HUDEP-2 (cell line): ENCODE data around the gene UBAP1.
A peak's percentile ranks its signal among the peaks of the same experiment; 100 is the strongest.
"Not testable (repeated sequence)": the region's sequence is repeated elsewhere in the genome, so short reads cannot be mapped to it uniquely, and the experiment has no call there.

Source experiments
- DNase-seq, 76 experiments: peaks; one replicate each; lab custom pipeline; 2025; ENCODE audit not compliant: unreplicated experiment in 76 of 76; lab: John Stamatoyannopoulos, UW

UBAP1 gene

DNA sequence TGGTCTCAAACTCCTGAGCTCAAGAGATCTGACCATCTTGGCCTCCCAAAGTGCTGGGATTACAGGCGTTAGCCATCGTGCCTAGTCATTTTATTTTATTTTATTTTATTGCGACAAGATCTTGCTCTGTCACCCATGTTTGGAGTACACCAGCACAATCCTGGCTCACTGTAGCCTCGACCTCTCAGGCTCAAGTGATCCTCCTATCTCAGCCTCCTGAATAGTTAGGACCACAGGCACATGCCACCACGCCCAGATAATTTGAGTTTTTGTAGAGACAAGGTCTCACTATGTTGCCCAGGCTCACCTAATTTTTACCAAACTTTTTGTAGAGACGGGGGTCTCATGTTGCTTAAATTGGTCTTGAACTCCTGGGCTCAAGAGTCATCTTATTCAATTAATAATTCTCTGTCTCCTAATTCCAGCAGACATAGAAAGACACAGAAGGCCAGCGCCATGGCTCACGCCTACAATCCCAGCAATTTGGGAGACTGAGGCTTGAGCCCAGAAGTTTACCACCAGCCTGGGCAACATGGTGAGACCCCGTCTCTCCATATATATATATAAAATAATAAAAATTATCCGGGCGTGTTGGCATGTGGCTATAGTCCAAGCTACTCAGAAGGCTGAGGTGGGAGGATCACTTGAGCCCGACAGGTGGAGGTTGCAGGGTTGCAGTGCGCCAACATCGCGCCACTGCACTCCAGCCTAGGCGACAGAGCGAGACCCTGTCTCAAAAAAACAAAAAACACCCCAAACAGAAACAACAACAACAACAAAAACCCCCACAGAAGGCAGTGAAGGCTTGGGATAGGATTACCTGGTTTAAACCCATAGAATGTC is 1.0 kb upstream of the UBAP1 start:
- DNase-seq: no peak

DNA sequence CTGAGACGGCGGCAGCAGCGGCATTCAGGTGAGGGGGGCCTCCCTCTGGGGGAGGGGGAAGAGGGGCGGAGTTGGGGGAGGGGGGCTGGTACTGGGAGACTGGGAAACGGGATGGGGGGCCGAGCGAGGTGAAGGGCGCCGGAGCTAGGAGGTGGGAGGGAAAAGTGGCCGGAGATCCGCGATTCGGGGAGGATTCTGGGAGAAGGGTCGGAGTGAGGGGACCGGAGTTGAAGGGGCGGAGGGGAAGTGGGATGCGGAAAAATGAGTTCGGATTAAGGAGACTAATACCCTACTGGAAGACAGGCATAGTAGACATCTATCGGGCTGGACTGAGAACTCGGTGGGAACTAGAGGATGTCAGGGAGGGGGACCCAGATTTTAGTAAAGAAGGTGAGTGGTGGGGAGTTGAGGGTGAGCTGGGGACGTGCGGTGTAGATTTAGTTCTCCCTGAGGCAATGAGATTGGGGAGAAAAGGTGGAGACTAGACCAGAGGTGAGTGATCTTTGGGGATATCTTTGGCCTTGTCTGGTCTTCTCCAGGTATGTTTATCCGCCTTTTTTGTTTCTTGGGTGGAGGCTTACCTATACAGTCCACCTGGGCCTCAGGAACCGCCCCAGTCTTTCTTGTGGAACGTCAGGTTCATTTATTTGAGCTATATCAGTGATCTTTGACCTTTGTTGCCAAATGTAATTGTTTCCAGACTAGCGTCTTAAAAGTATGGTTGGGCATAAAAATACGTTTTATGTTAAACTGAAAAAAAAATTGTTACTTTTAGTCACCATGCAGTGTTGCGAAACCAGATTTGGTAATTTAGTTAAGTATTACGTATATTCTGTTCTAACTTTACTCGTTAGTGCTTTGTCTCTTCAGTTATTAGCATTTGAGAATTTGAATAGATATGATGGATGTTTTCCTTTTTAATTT is 632 bp downstream of the UBAP1 start:
- DNase-seq: peak in 1 of 76 experiments; percentile 43

DNA sequence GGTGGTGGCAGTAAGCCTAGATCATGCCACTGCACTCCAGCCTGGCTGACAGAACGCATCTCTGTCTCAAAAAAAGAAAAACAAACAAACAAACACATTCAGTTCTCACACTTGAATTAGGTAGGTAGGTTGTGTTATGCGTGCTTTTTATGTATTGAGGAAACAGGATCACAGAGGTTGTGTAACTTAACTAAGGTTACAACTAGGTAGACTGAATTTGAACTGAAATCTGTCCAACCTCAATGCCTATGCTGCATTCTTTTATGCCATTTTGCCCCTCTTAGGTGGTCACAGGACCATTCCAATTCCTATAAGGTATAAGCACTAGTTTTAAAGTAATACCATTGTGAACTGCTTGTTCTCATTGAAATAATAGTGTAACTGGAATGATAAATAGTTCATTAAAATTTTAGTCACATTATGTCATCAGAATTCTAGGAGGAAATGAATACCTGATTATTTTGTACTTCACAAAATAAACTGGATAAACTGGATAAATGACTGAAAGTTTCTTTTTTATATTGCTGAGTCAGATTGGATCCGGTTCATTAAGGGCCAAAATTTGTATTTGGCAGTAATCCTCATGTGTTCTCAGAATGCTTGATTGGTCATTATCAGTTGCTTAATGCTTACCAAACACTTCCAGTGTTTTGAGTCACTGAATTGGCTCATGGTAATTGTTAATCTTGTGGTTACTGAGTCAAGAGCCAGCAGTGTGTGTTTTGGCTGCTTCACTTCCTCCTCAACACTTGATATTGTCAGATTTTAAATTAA is 7.1 kb downstream of the UBAP1 start:
- peak in 35 of 76 experiments; percentile 8 to 78 (median 55) for DNase-seq

DNA sequence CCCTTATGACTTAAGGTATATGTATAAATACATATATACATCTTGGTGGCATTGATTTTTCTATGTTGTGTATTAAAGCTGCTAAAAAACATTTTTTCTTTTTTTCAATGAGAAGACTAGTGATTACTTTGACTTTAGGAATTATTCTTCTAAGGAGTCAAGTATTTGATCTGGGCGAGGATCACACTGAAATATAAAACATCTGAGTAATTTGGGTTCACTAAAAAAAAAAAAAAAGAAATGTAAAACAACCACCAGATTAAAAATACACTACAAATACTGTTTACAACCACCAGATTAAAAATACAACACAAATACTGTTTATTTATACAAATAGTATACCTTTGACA is 9.0 kb downstream of the UBAP1 start:
- DNase-seq: no peak

DNA sequence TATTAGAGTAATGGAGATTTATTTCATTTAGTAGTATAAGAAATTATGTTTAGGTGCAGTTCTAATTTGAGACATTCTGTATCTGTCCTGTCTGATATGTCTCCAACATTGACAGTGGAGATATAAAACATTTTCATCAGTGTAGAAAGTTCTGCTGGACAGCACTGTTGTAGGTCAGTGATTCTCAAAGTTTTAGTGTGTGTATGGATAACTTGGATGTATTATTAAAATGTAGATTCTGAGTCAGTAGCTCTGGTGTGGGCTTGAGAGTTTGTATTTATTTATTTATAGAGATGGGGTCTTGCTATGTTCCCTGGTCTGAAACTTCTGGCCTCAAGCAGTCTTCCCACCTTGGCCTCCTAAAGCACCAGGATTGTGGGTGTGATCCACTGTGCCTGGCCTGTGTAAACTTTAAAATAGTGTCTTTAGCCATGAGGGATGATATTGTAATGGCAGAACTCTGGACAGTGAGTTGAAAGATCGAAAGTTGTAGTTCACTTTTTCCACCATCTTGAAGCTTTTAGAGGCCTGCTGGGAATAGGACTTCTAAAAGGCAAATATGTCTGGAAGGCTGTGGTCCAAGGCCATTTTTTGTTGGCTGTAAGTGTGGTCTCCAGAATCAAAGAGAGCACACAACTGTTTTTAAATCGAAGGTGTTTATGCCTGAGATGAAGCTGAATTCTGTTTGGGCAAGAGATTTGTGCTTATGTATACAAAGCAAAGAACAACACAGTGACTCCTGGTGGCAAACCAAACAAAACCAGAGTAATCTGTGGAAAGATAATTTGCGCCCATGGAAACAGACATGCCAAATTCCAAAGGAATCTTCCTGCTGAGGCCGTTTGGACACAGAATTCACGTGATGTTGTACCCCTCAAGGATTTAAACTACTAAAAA is 12.4 kb downstream of the UBAP1 start:
- peak in 4 of 76 experiments; percentile 1 to 18 (median 9) for DNase-seq

DNA sequence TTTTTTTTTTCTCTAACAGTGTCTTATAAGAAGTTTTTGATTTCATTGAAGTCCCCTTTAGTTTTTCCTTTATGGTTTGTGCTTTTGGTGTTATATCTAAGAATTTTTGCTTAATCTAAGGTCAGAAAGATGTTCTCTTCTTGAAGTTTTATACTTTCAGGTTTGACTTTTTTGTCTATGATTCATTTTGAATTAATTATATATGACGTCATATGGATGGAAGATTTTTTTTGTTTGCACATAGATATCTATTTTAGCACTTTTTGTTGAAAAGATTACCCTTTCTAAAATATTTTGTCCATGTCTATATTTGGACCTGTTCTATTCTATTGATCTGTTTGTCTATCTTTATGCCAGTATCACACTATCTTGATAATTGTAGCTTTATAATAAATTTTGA is 16.3 kb downstream of the UBAP1 start:
- no peak for DNase-seq

DNA sequence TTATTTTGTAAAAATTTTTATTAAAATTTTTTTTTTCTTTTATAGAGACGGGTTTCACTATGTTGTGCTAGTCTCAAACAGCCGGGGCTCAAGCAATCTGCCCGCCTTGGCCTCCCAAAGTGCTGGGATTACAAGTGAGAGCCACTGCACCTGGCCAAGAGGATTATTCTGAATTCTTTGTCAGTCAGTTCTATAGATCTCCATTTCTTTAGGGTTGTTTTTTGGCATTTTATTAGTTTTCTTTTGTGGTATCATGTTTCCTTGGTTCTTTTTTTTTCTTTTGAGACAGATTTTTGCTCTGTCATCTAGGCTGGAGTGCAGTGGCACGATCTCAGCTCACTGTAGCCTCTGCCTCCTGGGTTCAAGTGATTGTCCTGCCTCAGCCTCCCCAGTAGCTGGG is 18.4 kb downstream of the UBAP1 start:
- DNase-seq: not testable (repeated sequence)

DNA sequence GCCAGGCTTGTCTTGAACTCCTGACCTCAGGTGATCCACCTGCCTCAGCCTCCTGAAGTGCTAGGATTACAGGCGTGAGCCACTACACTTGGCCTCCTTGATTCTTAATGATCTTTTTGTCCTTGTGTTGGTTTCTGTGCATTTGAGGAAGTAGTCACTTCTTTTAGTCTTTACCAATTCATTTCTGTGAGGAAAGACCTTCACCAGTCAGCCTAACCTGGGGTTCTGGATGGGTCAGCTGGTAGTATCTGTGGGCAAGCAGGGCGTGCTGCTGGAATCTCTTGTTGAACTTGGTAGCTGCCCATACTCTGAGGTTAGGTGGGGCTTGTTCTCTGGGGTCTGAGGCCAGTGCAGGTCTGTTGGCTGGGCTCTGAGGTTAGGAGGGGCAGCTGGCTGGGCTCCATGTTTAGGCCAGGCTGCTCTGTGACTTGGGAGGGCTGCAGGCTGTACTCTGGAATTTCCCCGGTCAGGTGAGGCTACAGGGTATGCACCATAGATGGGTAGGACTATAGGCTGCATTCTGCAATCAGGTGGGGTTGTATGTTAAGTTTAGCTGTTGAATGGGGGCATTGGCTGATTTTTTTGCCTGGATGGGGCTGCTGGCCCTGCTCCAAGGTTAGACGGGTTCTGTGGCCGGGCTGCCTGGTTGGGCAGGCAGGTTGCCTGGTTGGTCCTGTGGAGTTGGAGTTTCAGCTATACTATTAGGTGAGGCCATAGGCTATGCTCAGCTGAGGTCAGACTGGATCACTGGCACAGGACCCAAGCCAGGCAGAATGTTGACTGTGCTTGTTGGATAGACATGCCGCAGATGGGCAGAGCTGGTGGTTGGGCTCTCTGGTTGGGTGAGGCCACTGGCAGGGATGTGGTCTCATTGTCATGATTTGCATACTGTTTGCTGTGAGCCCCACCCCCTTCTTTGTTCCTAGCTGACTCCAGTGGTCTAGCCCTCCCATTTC is 19.2 kb downstream of the UBAP1 start:
- DNase-seq: peak in 6 of 76 experiments; percentile 6 to 27 (median 11)

DNA sequence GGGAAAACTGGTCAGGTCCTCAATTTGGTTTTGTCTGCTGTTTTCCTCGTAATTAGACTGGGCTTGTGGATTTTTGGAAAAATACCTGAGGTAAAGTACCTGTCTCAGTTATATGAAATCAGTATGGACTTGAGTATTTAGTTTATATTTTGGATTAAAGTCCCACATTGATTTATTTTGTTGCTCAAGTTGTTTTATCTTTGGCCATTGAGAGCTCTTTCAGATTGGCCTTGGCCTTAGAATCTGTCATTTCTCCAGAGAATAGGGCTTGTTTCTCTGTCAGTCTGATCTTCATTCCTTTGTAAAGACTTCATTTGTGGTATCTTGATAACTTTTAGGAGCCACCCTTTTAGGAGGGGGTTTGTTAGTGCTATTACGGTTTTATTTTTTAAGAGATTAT is 21.2 kb downstream of the UBAP1 start:
- no peak for DNase-seq

DNA sequence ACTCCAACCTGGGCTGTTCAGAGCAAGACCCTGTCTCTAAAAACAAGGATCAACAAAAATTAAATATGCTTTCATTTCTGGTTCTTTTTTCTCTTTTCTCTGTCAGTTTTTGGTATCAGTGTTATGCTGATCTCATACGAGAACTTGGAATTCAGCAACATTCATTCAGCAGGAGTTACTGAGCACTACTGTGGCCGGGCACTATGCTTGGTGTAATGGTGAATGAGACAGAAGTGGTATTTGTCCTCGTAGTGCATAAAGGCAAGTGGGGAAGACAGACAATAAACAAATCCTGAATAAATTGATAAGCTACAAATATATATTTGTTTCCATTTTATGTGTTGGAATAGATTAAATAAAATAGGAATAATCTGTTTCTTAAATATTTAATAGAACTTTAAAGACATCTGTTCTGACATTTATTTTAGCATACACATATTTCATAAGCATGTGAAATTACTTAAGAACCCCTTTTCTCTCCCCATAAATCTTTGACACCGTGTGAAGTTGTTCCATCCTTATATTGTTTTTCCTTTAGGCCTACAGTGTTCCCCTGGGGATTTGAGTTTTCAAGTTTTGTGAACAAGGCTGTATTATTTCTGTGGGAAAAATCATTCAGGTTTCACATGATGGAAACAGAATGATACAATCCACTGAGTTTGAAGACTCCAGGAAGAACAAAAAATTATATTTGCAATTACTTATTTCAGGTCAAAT is 24.6 kb downstream of the UBAP1 start:
- DNase-seq: no peak

DNA sequence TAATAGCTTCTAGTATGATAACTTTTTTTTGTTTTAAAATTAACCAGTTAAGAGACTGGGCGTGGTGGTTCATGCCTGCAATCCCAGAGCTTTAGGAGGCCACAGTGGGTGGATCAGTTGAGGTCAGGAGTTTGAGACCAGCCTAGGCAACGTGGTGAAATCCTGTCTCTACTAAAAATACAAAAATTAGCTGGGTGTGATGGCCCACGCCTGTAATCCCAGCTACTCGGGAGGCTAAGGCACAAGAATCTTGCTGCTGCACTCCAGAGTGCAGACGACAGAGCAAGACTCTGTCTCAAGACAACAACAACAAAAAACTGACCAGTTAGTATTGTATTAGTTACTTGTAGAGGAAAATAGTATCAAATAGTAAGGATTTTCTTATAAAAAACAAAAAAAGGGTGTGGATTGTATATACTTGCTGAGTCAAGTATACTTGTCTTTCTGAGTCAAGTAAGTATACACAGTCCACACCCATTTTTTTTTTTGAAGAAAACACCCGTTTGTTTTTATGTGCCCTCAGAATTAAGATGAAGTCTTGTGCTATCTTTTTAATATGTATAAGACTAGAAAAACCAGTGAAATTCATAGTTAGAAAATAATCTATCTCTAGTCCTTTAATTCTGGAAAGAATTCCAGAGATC is 25.3 kb downstream of the UBAP1 start:
- peak in 1 of 76 experiments; percentile 12 for DNase-seq

DNA sequence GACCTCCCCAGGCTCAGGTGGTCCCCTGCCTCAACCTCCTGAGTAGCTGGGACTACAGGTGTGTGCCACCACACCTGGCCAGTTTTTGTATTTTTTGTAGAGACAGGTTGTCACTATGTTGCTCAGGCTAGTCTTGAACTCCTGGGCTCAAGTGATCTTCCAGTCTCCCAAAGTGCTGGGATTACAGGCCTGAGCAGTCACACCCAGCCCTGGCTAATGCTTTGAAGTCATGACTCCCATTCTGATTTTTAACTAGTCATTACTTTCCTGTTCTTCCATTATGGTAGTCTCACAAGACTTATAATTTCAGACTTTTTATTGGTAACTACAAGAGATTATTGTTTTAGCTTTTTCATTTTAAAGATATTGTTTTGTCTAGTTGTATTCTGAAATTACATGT is 26.3 kb downstream of the UBAP1 start:
- no peak for DNase-seq

DNA sequence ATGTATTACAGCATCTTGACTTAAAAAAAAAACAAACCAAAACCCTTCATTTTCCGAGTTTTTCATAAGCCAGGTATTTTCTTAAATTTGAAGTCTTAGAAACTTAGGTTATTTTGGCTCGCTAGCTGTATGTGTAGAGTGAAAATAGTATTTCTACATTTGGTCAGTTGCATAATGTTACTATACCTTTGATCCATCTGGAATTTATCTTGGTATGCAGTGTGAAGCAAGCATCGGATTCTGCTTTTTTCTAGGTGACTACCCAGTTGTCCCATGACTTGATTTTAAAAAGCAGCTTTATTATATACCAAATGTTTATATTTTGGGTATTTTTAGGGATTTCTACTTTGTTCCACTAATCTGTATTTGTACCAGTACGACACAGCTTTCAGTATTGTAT is 27.7 kb downstream of the UBAP1 start:
- no peak for DNase-seq

DNA sequence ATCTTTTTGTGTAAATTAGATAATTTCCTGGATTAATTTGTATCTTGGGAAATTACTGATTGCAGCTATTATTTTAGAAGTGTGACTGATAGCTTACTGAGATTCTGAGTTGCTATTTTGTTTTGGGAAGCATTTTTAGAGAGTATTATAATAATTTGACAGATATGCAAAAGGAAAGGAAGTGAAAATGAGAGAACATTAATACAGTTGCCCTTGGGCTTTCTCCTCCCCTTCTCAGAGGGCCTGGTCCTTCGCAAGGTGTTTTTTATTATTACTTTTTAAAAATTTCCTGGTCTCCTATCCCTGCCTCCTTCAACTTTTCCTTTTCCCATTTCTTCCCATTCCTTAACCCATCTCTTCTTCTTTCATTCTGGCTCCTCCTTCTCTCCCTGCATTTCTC is 32.6 kb downstream of the UBAP1 start:
- no peak for DNase-seq

DNA sequence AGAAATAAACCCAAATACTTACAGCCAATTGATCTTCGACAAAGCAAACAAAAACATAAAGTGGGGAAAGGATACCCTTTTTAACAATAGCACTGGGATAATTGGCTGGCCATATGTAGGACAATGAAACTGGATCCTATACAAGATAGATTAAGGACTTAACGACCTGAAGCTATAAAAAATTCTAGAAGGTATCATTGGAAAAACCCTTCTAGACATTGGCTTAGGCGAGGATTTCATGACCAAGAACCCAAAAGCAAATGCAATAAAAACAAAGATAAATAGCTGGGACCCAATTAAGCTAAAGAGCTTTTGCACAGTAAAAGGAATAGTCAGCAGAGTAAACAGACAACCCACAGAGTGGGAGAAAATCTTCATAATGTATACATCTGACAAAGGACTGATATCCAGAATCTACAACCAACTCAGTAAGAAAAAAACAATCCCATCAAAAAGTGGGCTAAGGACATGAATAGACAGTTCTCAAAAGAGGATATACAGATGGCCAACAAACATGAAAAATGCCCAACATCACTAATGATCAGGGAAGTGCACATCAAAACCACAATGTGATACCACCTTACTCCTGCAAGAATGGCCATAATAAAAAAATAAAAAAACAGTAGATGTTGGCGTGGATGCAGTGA is 35.6 kb downstream of the UBAP1 start:
- DNase-seq: not testable (repeated sequence)

DNA sequence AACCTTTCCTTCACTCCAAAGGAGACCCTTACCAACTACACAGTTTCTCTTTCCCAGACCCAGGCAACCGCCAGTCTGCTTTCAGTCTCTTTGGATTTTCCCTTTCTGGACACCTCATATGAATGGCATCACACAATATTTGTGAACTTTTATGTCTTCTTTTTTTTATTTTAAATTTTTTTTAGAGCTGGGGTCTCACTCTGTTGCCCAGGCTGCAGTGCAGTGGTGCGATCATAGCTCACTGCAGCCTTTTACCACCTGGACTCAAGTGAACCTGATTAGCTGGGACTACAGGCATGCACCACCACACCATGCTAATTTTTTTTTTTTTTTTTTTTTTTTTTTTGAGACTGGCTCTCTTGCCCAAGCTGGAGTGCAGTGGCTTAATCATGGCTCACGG is 37.5 kb downstream of the UBAP1 start:
- DNase-seq: no peak

DNA sequence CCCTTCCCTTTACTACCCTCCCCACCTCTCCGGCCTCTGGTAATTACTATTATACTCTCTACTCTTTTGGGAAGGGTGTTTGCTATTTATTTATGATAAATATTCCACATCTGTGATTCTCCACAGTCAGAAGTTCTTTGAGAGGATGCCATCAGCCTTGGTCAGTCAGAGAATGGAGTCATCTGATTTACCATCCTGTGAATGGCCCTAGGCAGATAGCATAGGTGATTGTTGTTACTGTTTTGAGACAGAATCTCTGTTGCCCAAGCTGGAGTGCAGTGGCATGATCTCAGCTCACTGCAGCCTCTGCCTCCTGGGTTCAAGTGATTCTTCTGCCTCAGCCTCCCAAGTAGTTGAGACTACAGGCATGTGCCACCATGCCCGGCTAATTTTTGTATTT is 38.2 kb downstream of the UBAP1 start:
- DNase-seq: not testable (repeated sequence)
